Endothelial cell of umbilical vein (primary cell): Measurements from ENCODE around the gene IKZF3. TPM values are rescaled to one million over a fixed set of nuclear protein-coding genes. Genes with fewer than 3 reads are reported as not detected.

Experiments
- BruUV-seq: library from RNA; stranded (reverse); fragments of 400-500 nt; replicated peaks from 2 replicates; lab custom pipeline; 2021; lab: Mats Ljungman, UMichigan
- CTCF ChIA-PET: fragments of 300-600, 350-600 bp; sonication (Branson Sonifier 250); formaldehyde crosslinking; loops from one replicate; lab custom pipeline; 2021; ENCODE audit warnings: antibody characterized with exemption, inconsistent platforms; lab: Charles Lee
- POLR2A ChIA-PET: fragments of 300-600, 350-600 bp; sonication (Branson Sonifier 250); formaldehyde crosslinking; loops from one replicate; lab custom pipeline; 2021; ENCODE audit warnings: antibody characterized with exemption, inconsistent platforms; lab: Charles Lee
- DNase-seq: peaks from one replicate; pipeline ENCODE4 v3.0.0-alpha.2; 2011; ENCODE audit warnings: low read depth, low spot score
- FAIRE-seq: peaks from 2 replicates; lab custom pipeline; 2011; peaks lifted over from hg19 to GRCh38; lab: Jason Lieb, UNC
- H2AFZ ChIP-seq: 2 replicates; pipeline ENCODE4 v1.6.0; 2012; ENCODE audit warnings: low read depth, low read length, control low read depth, inconsistent platforms
- H3K27ac ChIP-seq: 2 replicates; pipeline ENCODE4 v1.5.1; 2011; ENCODE audit warnings: low read depth, mild to moderate bottlenecking, control low read depth, low read length, moderate library complexity; ENCODE audit not compliant: insufficient read depth
- H3K27me3 ChIP-seq, 2 experiments: 2 replicates each; pipeline versions ENCODE4 v1.6.0 to v1.6.1; 2011; ENCODE audit warnings: low read length in 2 of 2, mixed read lengths in 1 of 2; ENCODE audit not compliant: control insufficient read depth in 2 of 2, insufficient read depth in 2 of 2
- H3K36me3 ChIP-seq, 2 experiments: 2 replicates in 1 of 2; 3 replicates in 1 of 2; pipeline ENCODE4 v1.5.1; 2011; ENCODE audit warnings: low read length in 2 of 2, mild to moderate bottlenecking in 1 of 2, moderate library complexity in 1 of 2; ENCODE audit not compliant: control insufficient read depth in 2 of 2, insufficient read depth in 2 of 2; ENCODE audit errors: extremely low read depth in 1 of 2
- H3K4me1 ChIP-seq: 3 replicates; pipeline ENCODE4 v1.5.1; 2011; ENCODE audit warnings: mild to moderate bottlenecking, low read length; ENCODE audit not compliant: control insufficient read depth, insufficient read depth; ENCODE audit errors: extremely low read depth
- H3K4me2 ChIP-seq: 2 replicates; pipeline ENCODE4 v1.6.1; 2011; ENCODE audit warnings: low read length, control low read depth, mixed read lengths; ENCODE audit not compliant: insufficient read depth
- H3K4me3 ChIP-seq, 3 experiments: fragments of 200-600 bp in 1 of 3; sonication (generic), shearing (Covaris generic) in 1 of 3; replicated peaks in 1 of 3; 2 replicates each; pipeline ENCODE4 v1.5.1; 2011 to 2016; ENCODE audit warnings: control low read depth in 3 of 3, low read length in 3 of 3, mild to moderate bottlenecking in 2 of 3, inconsistent platforms in 1 of 3, low read depth in 1 of 3, moderate library complexity in 1 of 3; ENCODE audit not compliant: insufficient read depth in 1 of 3
- H3K79me2 ChIP-seq: 2 replicates; pipeline ENCODE4 v1.6.0; 2012; ENCODE audit warnings: low read length, inconsistent platforms; ENCODE audit not compliant: control insufficient read depth, insufficient read depth
- H3K9ac ChIP-seq: replicated peaks from 2 replicates; pipeline ENCODE3; 2011; ENCODE audit warnings: low read length, control low read depth; ENCODE audit not compliant: insufficient read depth; ENCODE audit errors: extremely low read depth
- H3K9me1 ChIP-seq: replicated peaks from 3 replicates; pipeline ENCODE4 v1.6.0; 2011; ENCODE audit warnings: mild to moderate bottlenecking, low read length; ENCODE audit not compliant: control insufficient read depth, insufficient read depth; ENCODE audit errors: extremely low read depth
- H3K9me3 ChIP-seq: replicated peaks from 2 replicates; pipeline ENCODE4 v1.5.1; 2012; ENCODE audit warnings: low read length, inconsistent platforms; ENCODE audit not compliant: control insufficient read depth, insufficient read depth
- H4K20me1 ChIP-seq: replicated peaks from 2 replicates; pipeline ENCODE3; 2011; ENCODE audit warnings: mild to moderate bottlenecking, low read length; ENCODE audit not compliant: control insufficient read depth, insufficient read depth; ENCODE audit errors: extremely low read depth
- CTCF ChIP-seq, 2 donors: IDR thresholded peaks; 1 replicate in 1 of 2; 2 replicates in 1 of 2; pipeline ENCODE4 v1.5.1; 2011; ENCODE audit warnings: low read length in 2 of 2, mild to moderate bottlenecking in 2 of 2, moderate library complexity in 2 of 2, control low read depth in 1 of 2, inconsistent platforms in 1 of 2, low read depth in 1 of 2; ENCODE audit not compliant: insufficient read depth in 1 of 2; ENCODE audit errors: extremely low read depth in 1 of 2
- EZH2 ChIP-seq: IDR thresholded peaks from 2 replicates; pipeline ENCODE4 v1.6.1; 2012; ENCODE audit warnings: borderline replicate concordance, low read depth, mild to moderate bottlenecking, moderate library complexity, low read length, inconsistent platforms; ENCODE audit not compliant: severe bottlenecking
- FOS ChIP-seq: IDR thresholded peaks from 2 replicates; pipeline ENCODE4 v1.6.1; 2011; ENCODE audit warnings: mild to moderate bottlenecking, low read length, moderate library complexity, borderline replicate concordance; ENCODE audit not compliant: insufficient read depth
- GATA2 ChIP-seq: IDR thresholded peaks from 2 replicates; pipeline ENCODE4 v1.7.0; 2011; ENCODE audit warnings: low read depth, mild to moderate bottlenecking, moderate library complexity, mixed read lengths, low read length; ENCODE audit not compliant: insufficient read length, insufficient read depth
- JUN ChIP-seq: IDR thresholded peaks from 2 replicates; pipeline ENCODE4 v1.6.1; 2011; ENCODE audit warnings: borderline replicate concordance, low read depth; ENCODE audit not compliant: insufficient read length, insufficient read depth
- MAX ChIP-seq: IDR thresholded peaks from 2 replicates; pipeline ENCODE4 v1.6.1; 2011; ENCODE audit not compliant: insufficient read depth, insufficient read length
- MYC ChIP-seq: IDR thresholded peaks from one replicate; pipeline ENCODE4 v1.6.1; 2011; ENCODE audit warnings: mild to moderate bottlenecking, low read depth, low read length
- POLR2A ChIP-seq: IDR thresholded peaks from 2 replicates; pipeline ENCODE4 v1.6.1; 2012; ENCODE audit warnings: low read depth, mild to moderate bottlenecking, control low read depth, low read length
- POLR2AphosphoS5 ChIP-seq: IDR thresholded peaks from 2 replicates; pipeline ENCODE4 v1.6.1; 2012; ENCODE audit warnings: low read depth, mild to moderate bottlenecking, control low read depth, low read length, moderate library complexity; ENCODE audit not compliant: insufficient read depth
- dilution Hi-C: fragments of 300-500 bp; cut with MboI; formaldehyde crosslinking; loops from one replicate; pipeline ENCODE4 v1.15.0; 2019; ENCODE audit warnings: low sequenced_read_pairs; ENCODE audit not compliant: extremely low pct_ligation_motif_present
- intact Hi-C: fragments of 100-400 bp; cut with micrococcal nuclease; formaldehyde crosslinking; loops from one replicate; pipeline ENCODE4 v1.10.0; 2022
- polyA plus RNA-seq, 4 experiments: library from polyadenylated mRNA; depleted of rRNA in 3 of 4; stranded (reverse) in 3 of 4; unstranded in 1 of 4; fragments of >200 nt; gene quantifications; 2 replicates each; pipeline versions ENCODE4 v1.2.1 to v1.2.3, GENCODE V29; 2011 to 2012; ENCODE audit warnings: missing spikeins in 1 of 4
- total RNA-seq: library from RNA; stranded (reverse); gene quantifications from 2 replicates; pipeline ENCODE4 v1.2.3, GENCODE V29; 2021

Gene IKZF3
- total and polyA plus RNA-seq, 2 donors (not counting 3 experiments of a cell fraction or from before 2014, with no cell fraction given): not detected

- no peak for DNase-seq
- FAIRE-seq: no peak
- H3K27ac ChIP-seq: no peak overlapping the region
- intact Hi-C loops: no loop called here
- no peak for TF ChIP-seq JUN
- no peak for TF ChIP-seq FOS
- TF ChIP-seq MAX: no peak
- no peak for TF ChIP-seq MYC
- TF ChIP-seq POLR2A: no peak
- TF ChIP-seq EZH2: no peak
- no peak for TF ChIP-seq CTCF (IDR thresholded peaks at IDR 0.05; ENCODE audit: extremely low read depth in 1 of 2, insufficient read depth in 1 of 2, low read depth in 1 of 2, low read length in 2 of 2)
- no peak for TF ChIP-seq POLR2AphosphoS5
- no peak for TF ChIP-seq GATA2
- no peak overlapping the region for H3K4me2 ChIP-seq
- no peaks in the 10 kb centered on the region for H3K79me2 ChIP-seq
- dilution Hi-C loops: no loop called here
- no peak overlapping the region for H3K9ac ChIP-seq
- ChIA-PET CTCF (interaction anchor here (1.7 to 3.2 kb wide), 2 partner anchors 20 to 99 kb away, joined by 13 to 25 read pairs; partner anchors contain the start of gene ERBB2), POLR2A (no interaction called here)
- H3K9me3 ChIP-seq: no peaks in the 10 kb centered on the region
- H3K4me1 ChIP-seq: peaks cover 19% of the 10 kb centered on the region
- no TSS peak for BruUV-seq
- no peak overlapping the region for H2AFZ ChIP-seq
- no peaks in the 10 kb centered on the region for H3K27me3 ChIP-seq
- no peaks in the 10 kb centered on the region for H3K9me1 ChIP-seq
- H3K36me3 ChIP-seq: peaks cover 0 to 3% of the 10 kb centered on the region in 2 experiments
- no peaks in the 10 kb centered on the region for H4K20me1 ChIP-seq
- no peak overlapping the region for H3K4me3 ChIP-seq
Measured at GRCh38 chr17:39719563-39720355, 144.4 kb downstream of the IKZF3 start.
